HG03064 (cell line): ENCODE results near the gene APLP2.
A peak's percentile ranks its signal among the peaks of the same experiment; 100 is the strongest.
"Not testable (repeated sequence)": the region's sequence is repeated elsewhere in the genome, so short reads cannot be mapped to it uniquely, and the experiment has no call there.

Experiments used
- ATAC-seq: cut with Tn5 transposase; IDR thresholded peaks from one replicate; pipeline ENCODE4 v1.9.1; 2021; ENCODE audit warnings: low read depth; ENCODE audit not compliant: unreplicated experiment

APLP2 gene

DNA sequence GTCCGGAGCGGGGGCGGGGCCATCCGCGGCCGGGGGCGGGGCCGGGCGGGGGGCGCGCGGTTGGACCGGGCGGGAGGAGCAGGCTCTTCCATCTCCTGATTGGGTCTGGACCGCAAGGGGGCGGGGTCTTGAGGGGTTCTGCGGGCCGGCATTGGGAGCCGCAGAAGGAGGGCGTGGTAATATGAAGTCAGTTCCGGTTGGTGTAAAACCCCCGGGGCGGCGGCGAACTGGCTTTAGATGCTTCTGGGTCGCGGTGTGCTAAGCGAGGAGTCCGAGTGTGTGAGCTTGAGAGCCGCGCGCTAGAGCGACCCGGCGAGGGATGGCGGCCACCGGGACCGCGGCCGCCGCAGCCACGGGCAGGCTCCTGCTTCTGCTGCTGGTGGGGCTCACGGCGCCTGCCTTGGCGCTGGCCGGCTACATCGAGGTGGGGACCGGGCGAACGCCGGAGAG lies at the start of gene APLP2:
TSS of gene APLP2 (plus strand) at position 236 of the 450 bp plus-strand sequence. CDS start at position 320, 84 bp downstream.
- peak; percentile 94 for ATAC-seq

DNA sequence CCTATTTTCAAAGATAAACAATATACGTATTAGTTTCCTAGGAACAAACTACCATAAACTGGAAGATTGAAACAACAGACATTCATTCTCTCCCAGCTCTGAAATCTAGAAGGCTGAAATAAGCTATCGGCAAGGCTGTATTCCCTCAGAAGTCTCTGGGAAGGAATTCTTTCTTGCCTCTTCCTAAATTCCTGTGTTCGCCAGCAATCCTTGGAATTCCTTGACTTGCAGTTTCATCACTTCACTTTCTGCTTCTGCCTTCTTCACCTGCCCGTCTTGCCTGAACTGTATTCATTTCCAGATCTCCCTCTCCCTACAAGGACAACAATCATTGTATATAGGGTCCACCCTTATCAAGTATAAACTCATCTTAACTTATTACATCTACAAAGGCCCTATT lies 49.4 kb upstream of the APLP2 start:
- no peak for ATAC-seq

- not testable (repeated sequence) for ATAC-seq
Observed at GRCh38 chr11:130021606-130022005, 48.1 kb upstream of the APLP2 start.

- ATAC-seq, result peak; percentile 20
Observed at GRCh38 chr11:130022799-130023198, 46.9 kb upstream of the APLP2 start.

DNA sequence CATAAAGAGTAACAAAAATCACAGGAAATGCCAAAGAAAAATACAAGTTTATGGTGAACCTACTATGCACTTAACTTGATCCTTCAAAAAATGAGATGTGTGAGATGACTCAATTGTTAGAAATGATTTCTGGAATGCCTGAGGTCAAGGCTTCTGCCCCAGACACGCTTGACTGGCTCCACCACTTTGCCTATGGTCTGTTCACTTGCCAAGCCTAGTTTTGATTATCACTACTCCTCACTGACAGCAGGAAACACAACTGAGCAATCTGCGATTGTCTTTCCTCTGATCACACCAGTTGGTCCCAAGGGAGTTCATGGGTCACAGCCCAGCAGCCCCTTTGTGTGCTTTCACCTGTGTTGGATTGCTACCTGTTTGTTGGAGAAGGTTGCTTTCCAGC lies 46.5 kb upstream of the APLP2 start:
- peak; percentile 96 for ATAC-seq

GRCh38 chr11:130024361-130024760 lies 45.3 kb upstream of the APLP2 start:
- no peak for ATAC-seq

GRCh38 chr11:130025371-130025770 lies 44.3 kb upstream of the APLP2 start:
- ATAC-seq, result no peak

DNA sequence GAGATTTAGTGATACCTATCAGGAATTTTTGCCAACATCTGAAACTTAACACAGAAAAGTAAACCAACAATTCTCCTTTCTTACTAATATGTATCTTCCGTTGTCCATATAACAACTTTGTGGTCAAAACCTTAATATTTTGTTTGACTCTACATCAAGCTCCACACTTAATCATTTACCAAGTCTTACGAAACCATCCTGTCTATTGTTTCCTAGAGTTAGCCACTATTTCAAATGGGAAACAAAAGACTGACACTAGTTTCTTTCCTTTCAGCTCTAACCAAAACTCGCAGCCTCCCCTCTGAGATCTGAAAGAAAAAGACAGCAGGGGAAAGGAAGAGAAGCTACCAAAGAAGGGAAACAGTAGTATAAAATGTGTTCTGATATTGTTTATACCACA lies 40.6 kb upstream of the APLP2 start:
- no peak for ATAC-seq

- ATAC-seq, result no peak
Observed at GRCh38 chr11:130031056-130031455, 38.6 kb upstream of the APLP2 start.

GRCh38 chr11:130031945-130032344 lies 37.7 kb upstream of the APLP2 start:
- ATAC-seq, result no peak

DNA sequence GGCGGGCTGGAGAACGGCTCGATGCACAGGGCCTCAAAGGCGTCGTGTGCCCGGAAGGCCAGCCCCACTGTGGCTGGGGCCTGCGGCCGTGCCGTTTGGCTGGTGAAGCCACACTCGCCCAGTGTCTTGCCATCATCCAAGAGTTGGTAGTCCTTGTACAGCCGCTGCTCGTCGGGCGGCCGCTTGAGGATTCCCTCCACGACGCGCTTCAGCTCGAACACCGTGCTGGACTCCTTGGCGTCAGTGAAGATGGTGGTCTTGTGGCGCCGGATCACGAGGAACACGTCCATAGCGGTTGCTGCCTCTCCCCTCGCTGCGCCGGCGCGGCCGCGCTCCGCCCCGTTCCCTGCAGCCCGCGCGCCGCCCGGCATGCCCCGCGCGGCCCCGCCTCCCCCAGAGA lies 36.8 kb upstream of the APLP2 start:
- no peak for ATAC-seq

DNA sequence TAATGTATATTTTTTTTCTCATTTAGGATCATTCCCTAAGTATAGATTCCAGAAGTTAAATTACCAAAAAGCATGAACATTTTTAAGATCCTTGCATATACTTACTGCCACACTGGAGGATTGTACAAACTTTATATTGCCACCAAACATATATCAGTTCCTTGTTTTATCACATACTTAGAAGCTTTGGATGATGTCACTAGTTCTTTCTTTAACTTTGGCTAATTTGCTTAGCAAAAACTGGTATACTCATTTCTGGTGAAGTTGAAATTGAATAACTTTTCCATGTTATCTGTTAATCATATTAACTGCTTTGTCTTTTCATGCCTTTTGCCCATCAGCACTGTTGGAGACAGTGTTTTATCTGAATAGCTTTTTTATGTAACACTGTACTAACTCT lies 35.5 kb upstream of the APLP2 start:
- ATAC-seq, result no peak

DNA sequence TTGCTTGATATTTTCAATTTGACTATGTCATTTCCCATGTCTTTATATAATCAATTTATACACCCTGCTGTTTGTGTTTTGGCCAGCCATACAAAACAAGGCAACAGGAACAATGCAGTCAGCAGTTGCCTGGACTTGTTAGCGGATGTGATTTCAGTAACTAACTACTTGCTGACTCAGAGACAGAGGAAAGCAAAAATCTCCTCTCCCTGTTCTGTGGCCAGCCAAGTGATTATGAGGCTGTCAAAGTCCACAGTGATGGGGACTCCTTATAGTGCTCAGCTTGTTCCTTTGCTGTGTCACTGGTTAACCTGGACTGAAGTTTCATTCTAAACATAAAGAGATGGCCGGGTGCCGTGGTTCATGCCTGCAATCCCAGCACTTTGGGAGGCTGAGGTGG lies 32.6 kb upstream of the APLP2 start:
- no peak for ATAC-seq

DNA sequence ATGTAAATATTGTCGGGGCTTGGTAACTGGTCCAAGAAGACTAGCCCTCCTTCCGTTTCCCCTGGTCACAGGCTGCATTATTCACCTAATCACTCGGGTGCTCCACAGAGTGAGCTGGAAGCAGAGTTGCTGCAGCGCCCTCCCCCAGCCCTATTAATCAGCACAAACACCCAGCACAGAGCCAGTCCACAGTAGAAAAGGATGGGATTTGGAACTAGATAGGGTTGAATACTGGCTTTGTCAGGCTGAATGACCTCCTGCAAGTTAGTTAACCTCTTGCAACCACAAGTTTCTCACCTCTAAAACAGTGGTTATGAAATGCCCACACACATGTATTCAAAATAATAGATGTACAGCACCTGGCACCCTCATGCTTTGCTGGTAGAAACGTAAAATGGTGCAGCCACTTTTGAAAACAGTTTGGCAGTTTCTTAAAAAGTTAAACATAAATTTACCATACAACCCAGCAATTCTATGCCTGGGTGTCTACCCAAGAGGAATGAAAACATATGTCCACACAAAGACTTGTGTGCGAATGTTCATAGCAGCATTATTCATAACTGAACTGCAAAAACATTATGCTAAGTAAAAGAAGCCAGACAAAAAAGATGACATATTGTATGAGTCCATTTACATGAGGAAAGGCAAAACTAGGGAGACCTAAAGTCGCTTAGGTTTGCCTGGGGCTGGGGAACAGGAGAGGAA lies 31.7 kb upstream of the APLP2 start:
- ATAC-seq, result no peak

GRCh38 chr11:130040281-130040940 lies 29.3 kb upstream of the APLP2 start:
- ATAC-seq, result no peak

- no peak for ATAC-seq
Observed at GRCh38 chr11:130042093-130042591, 27.6 kb upstream of the APLP2 start.

GRCh38 chr11:130043575-130043974 lies 26.1 kb upstream of the APLP2 start:
- no peak for ATAC-seq

GRCh38 chr11:130047141-130047540 lies 22.6 kb upstream of the APLP2 start:
- no peak for ATAC-seq

GRCh38 chr11:130049328-130049771 lies 20.3 kb upstream of the APLP2 start:
- ATAC-seq, result no peak

GRCh38 chr11:130050257-130050656 lies 19.4 kb upstream of the APLP2 start:
- no peak for ATAC-seq

DNA sequence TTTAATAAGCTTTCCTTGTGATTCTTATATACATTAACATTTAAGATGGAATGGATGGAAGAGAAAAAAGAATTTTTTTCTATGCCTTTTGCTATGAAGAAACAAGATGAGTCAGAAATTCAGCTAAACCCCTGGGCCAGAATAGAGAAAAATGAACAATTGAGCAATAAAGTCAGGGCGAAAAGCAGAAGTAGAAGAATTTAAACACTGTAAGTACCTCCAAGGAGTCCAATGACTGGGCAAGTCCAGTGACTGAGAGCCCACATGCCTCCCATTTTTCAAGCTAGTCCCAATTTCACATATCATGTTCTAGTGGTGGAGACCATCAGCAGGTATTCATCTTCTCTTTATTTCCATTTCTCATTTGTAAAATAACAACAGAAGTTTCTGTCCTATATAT lies 18.6 kb upstream of the APLP2 start:
- no peak for ATAC-seq

DNA sequence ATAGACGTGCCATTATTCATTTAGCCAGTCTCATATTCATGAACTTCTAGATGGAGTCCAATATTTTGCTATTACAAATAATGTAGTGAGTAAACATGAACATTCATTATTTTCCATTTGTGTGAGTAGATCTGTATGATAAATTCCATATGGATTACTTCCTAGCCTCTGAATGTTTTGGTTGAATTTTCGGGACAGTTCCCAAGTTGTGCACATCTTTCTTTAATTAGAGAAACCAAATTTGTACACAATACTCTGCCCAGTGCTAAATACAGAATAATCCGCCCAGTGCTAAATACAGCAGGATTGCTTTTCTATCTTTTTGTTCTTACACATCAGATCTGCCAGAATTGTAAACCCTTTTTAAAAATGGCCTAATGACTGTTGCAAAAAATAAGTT lies 17.1 kb upstream of the APLP2 start:
- no peak for ATAC-seq
